GM21529 (cell line): ENCODE results near the gene PCNT.
"Not testable (repeated sequence)": the region's sequence is repeated elsewhere in the genome, so short reads cannot be mapped to it uniquely, and the experiment has no call there.

Experiments used
- ATAC-seq: cut with Tn5 transposase; IDR thresholded peaks from one replicate; pipeline ENCODE4 v1.9.1; 2021; ENCODE audit not compliant: unreplicated experiment

Gene PCNT

GRCh38 chr21:46401186-46401910, 77.4 kb downstream of the PCNT start:
- no peak for ATAC-seq

- ATAC-seq, result no peak
These were observed 78.5 kb downstream of the PCNT start for GRCh38 chr21:46402421-46402820.

GRCh38 chr21:46403234-46403811, 79.4 kb downstream of the PCNT start:
- ATAC-seq, result not testable (repeated sequence)

- no peak for ATAC-seq
These were observed 80.3 kb downstream of the PCNT start for GRCh38 chr21:46404306-46404705.

- ATAC-seq, result no peak
These were observed 82.0 kb downstream of the PCNT start for GRCh38 chr21:46406001-46406400.

GRCh38 chr21:46409641-46410406, 85.9 kb downstream of the PCNT start:
- no peak for ATAC-seq

GRCh38 chr21:46410516-46410915, 86.6 kb downstream of the PCNT start:
- ATAC-seq, result no peak

- no peak for ATAC-seq
These were observed 87.3 kb downstream of the PCNT start for GRCh38 chr21:46411236-46411635.

GRCh38 chr21:46411691-46412090, 87.7 kb downstream of the PCNT start:
- no peak for ATAC-seq

GRCh38 chr21:46412521-46413364, 88.8 kb downstream of the PCNT start:
- ATAC-seq, result no peak

- ATAC-seq, result no peak
These were observed 89.4 kb downstream of the PCNT start for GRCh38 chr21:46413365-46413696.

GRCh38 chr21:46414965-46415275, 91.0 kb downstream of the PCNT start:
- no peak for ATAC-seq

- no peak for ATAC-seq
These were observed 92.6 kb downstream of the PCNT start for GRCh38 chr21:46416551-46416950.

GRCh38 chr21:46418265-46418946, 94.5 kb downstream of the PCNT start:
- ATAC-seq, result no peak

GRCh38 chr21:46420241-46421190, 96.6 kb downstream of the PCNT start:
- no peak for ATAC-seq

- no peak for ATAC-seq
These were observed 97.3 kb downstream of the PCNT start for GRCh38 chr21:46421191-46421750.

- no peak for ATAC-seq
These were observed 98.0 kb downstream of the PCNT start for GRCh38 chr21:46421756-46422555.

- no peak for ATAC-seq
These were observed 98.8 kb downstream of the PCNT start for GRCh38 chr21:46422636-46423241.
